RWPE2 (cell line): Measurements from ENCODE around the gene PRKAR1A.

ENCODE experiments used
- ATAC-seq: fragments of 200-7000 bp; cut with Tn5 transposase; 3 replicates; pipeline ENCODE4 v1.9.1; 2021; ENCODE audit warnings: low read depth
- DNase-seq: peaks from one replicate; pipeline ENCODE4 v3.0.0-alpha.2; 2020; ENCODE audit warnings: low spot score
- H3K27ac ChIP-seq: fragments of 450-650 bp; 2 replicates; pipeline ENCODE4 v1.5.1; 2017; ENCODE audit warnings: mild to moderate bottlenecking; ENCODE audit not compliant: poor library complexity, severe bottlenecking
- H3K27me3 ChIP-seq: fragments of 250-450 bp; sonication (Bioruptor Pico); 2 replicates; pipeline ENCODE4 v1.5.1; 2021; ENCODE audit warnings: mild to moderate bottlenecking, moderate library complexity; ENCODE audit not compliant: insufficient read depth, poor library complexity, severe bottlenecking
- H3K36me3 ChIP-seq: fragments of 250-450 bp; sonication (Bioruptor Pico); 2 replicates; pipeline ENCODE4 v1.5.1; 2020; ENCODE audit warnings: low read depth, mild to moderate bottlenecking, moderate library complexity
- H3K4me1 ChIP-seq: fragments of 250-450 bp; sonication (Bioruptor Pico); 2 replicates; pipeline ENCODE4 v1.5.1; 2021; ENCODE audit warnings: mild to moderate bottlenecking, moderate library complexity; ENCODE audit not compliant: insufficient read depth, poor library complexity, severe bottlenecking
- H3K4me3 ChIP-seq: fragments of 250-450 bp; sonication (Bioruptor Pico); 2 replicates; pipeline ENCODE4 v1.5.1; 2021; ENCODE audit warnings: mild to moderate bottlenecking, moderate library complexity; ENCODE audit not compliant: severe bottlenecking
- H3K9me3 ChIP-seq: fragments of 250-450 bp; sonication (Bioruptor Pico); 2 replicates; pipeline ENCODE4 v1.5.1; 2021; ENCODE audit warnings: mild to moderate bottlenecking, moderate library complexity; ENCODE audit not compliant: severe bottlenecking
- TF ChIP-seq, protein P1 (sequence below): fragments of 450-650 bp; IDR thresholded peaks from one replicate; pipeline ENCODE4 v1.5.1; 2017; ENCODE audit warnings: mild to moderate bottlenecking, moderate library complexity; ENCODE audit not compliant: poor library complexity, severe bottlenecking

The PRKAR1A gene

DNA sequence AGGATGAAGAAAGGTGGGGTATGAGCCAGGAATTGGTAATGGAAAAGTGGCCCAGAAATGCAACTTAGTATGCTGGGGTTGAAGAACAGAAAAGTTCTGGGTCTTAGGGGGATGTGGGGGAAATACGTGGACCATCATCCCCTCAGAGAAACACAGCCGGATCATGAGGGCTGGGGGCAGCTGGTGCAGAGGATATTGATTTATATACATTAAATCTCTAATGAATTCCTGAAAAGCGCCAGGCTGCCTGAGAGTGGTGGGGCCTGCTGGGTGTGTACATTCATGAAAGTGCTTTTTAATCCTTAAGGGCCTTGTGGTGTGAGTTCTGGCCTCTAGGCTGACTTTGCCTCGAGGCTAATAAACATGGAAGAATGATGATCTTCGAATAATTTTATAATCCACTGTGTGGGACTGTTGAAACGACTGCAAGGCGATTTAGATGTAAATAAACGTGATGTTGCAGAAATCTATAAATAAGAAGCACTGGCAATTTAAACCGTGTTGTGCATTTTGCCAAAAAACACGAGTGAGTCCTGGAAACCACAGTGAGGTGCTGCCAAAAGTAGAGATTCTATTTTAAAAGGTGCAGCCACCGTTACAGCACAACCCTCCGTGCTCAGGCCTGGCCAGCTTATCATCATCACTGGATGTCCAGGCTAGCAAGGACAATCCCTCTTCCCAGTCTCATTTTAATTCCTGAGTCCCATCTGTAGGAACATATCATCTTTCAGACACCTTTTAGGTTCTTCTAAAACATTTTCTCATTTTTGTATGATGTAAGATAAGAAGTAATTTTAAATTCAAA lies 32.1 kb downstream of the PRKAR1A start:
- H3K4me1 ChIP-seq = peaks cover 4% of the 10 kb centered on the region
- H3K9me3 ChIP-seq = no peaks in the 10 kb centered on the region

DNA sequence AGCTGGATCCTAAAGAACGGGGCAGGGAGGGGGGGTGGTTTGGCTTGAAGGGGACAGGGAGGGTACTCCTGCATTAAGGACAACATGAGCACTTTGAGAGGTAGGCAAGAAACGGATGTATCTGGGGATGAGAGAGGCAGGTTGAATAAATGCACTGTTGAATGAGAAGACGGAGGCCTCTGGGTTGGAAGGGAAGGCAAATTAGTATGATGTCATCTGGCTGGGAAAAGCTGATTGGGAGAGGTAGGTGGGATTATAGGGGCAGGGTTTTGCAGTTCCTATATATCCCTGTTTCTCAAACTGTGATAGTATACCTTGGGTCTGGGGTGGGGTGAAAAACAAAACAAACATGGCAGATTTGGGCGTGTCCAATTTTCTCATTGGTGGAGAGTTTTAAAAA lies 44.3 kb downstream of the PRKAR1A start:
- ATAC-seq (no peak), DNase-seq (no peak)
- no peaks in the 10 kb centered on the region for H3K36me3 ChIP-seq
- TF ChIP-seq, protein P1, sequence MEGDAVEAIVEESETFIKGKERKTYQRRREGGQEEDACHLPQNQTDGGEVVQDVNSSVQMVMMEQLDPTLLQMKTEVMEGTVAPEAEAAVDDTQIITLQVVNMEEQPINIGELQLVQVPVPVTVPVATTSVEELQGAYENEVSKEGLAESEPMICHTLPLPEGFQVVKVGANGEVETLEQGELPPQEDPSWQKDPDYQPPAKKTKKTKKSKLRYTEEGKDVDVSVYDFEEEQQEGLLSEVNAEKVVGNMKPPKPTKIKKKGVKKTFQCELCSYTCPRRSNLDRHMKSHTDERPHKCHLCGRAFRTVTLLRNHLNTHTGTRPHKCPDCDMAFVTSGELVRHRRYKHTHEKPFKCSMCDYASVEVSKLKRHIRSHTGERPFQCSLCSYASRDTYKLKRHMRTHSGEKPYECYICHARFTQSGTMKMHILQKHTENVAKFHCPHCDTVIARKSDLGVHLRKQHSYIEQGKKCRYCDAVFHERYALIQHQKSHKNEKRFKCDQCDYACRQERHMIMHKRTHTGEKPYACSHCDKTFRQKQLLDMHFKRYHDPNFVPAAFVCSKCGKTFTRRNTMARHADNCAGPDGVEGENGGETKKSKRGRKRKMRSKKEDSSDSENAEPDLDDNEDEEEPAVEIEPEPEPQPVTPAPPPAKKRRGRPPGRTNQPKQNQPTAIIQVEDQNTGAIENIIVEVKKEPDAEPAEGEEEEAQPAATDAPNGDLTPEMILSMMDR = no peak
- no peak overlapping the region for H3K27ac ChIP-seq
- H3K4me3 ChIP-seq = no peak overlapping the region
- H3K27me3 ChIP-seq = no peaks in the 10 kb centered on the region
- no peaks in the 10 kb centered on the region for H3K4me1 ChIP-seq
- no peaks in the 10 kb centered on the region for H3K9me3 ChIP-seq

More for the DNA sequence above, 32.1 kb downstream of the PRKAR1A start:
- Histone ChIP-seq H3K27ac (no peak overlapping the region), H3K27me3 (no peaks in the 10 kb centered on the region), H3K36me3 (peaks cover 5% of the 10 kb centered on the region; the same call in 1 of the 2 replicates), H3K4me3 (no peak overlapping the region)
- DNase-seq (no peak), ATAC-seq (no peak)
- TF ChIP-seq, protein P1 = no peak

DNA sequence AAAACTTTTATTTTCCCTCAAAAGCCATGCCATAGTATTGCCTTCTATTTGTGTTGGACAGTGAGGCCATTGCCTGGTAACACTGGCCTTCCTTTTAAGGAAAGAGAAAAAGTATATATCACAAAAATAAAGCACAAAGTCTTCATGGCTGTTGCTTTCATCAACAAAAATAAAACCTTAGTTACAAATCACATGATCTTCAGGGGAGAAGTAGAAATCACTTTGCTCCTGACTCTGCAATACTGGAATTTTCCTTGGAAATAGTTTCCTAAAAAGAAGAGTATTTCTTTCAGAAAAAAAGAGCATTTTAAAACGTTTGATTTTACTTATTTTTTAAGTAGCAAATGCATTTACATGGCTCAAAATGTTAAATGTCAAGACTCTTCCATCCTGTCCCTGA lies 47.1 kb downstream of the PRKAR1A start:
- Histone ChIP-seq H3K27me3 (no peaks in the 10 kb centered on the region), H3K27ac (no peak overlapping the region), H3K9me3 (no peaks in the 10 kb centered on the region), H3K4me3 (no peak overlapping the region), H3K36me3 (no peaks in the 10 kb centered on the region), H3K4me1 (no peaks in the 10 kb centered on the region)
- TF ChIP-seq, protein P1 = no peak
- DNase-seq (no peak), ATAC-seq (no peak)

DNA sequence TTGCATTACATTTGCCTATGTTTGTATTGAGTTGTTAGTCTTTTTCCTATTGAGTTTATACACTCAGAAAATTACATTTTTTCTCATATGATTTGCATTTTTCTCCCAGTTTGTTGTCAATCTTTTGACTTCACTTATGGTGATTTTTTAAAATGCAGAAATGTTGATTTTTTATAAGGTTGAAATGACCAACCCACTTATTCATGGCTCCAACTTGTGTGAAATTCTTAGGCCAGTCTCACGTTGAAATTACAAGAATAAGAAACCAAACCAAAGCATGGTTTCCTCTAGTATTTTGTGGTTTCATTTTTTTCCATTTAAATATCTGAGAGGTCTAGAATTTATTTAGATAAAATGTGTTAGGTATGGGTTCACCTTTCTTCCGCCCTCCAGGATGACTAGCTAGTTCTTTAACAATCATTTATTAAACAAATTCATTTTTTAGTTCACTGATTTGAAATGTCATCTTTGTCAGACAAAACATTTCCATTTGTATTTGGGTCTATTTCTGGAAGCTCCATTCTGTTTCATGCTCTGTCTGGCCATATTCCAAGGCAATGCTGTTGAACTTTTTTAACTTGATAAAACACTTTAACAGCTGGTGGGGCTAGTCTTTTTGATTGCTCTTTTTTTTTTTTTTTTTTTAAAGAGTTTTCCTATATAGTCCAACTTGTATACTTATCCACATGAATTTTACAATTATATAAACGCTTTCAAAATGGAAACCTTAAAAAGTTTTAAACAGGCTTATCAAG lies 48.9 kb downstream of the PRKAR1A start:
- H3K4me3 ChIP-seq = no peak overlapping the region
- no peaks in the 10 kb centered on the region for H3K36me3 ChIP-seq
- no peaks in the 10 kb centered on the region for H3K9me3 ChIP-seq
- ATAC-seq (no peak), DNase-seq (no peak)
- TF ChIP-seq, protein P1 = no peak
- H3K4me1 ChIP-seq = peaks cover 4% of the 10 kb centered on the region
- H3K27ac ChIP-seq = no peak overlapping the region
- H3K27me3 ChIP-seq = no peaks in the 10 kb centered on the region
